ENCODE measurements around the gene ALKBH6. TPM values are rescaled to one million over a fixed set of nuclear protein-coding genes. Genes with fewer than 3 reads are reported as not detected.

Gene ALKBH6
- total and polyA plus RNA-seq, 4 donors, result 13.3 to 30.1 (median 23.8) TPM

- Histone ChIP-seq H3K27ac (ENCODE audit: low read depth in 1 of 2, low read length in 1 of 2) (no peak overlapping the region), H3K4me3 (no peak overlapping the region), H3K27me3 (ENCODE audit: control insufficient read depth in 3 of 3, insufficient read depth in 3 of 3, low read length in 2 of 3) (peaks cover 0 to 14% (median 0%) of the 10 kb centered on the region in 3 donors), H3K9ac (ENCODE audit: insufficient read depth in 1 of 2, low read length in 2 of 2) (no peak overlapping the region), H3K36me3 (ENCODE audit: control insufficient read depth in 4 of 4, insufficient read depth in 4 of 4, low read length in 4 of 4) (no peaks in the 10 kb centered on the region), H3K9me3 (ENCODE audit: control insufficient read depth in 4 of 4, insufficient read depth in 3 of 4, low read length in 3 of 4) (peaks cover 0 to 2% (median 0%) of the 10 kb centered on the region in 4 donors), H3K4me1 (ENCODE audit: control insufficient read depth in 5 of 5, insufficient read depth in 5 of 5, low read length in 5 of 5) (peaks cover 0 to 15% (median 8%) of the 10 kb centered on the region in 5 donors)
- ATAC-seq (ENCODE audit: insufficient read depth, low FRiP score), result no peak
- WGBS, 2 donors, result 82 to 89% methylated on average over 7 of the region's 7 CpGs
- no peak for DNase-seq
- TF ChIP-seq CTCF (IDR thresholded peaks at IDR 0.05; ENCODE audit: control extremely low read depth, extremely low read depth), result no peak
These were observed 22.1 kb downstream of the ALKBH6 start for GRCh38 chr19:35991731-35992450.

DNA sequence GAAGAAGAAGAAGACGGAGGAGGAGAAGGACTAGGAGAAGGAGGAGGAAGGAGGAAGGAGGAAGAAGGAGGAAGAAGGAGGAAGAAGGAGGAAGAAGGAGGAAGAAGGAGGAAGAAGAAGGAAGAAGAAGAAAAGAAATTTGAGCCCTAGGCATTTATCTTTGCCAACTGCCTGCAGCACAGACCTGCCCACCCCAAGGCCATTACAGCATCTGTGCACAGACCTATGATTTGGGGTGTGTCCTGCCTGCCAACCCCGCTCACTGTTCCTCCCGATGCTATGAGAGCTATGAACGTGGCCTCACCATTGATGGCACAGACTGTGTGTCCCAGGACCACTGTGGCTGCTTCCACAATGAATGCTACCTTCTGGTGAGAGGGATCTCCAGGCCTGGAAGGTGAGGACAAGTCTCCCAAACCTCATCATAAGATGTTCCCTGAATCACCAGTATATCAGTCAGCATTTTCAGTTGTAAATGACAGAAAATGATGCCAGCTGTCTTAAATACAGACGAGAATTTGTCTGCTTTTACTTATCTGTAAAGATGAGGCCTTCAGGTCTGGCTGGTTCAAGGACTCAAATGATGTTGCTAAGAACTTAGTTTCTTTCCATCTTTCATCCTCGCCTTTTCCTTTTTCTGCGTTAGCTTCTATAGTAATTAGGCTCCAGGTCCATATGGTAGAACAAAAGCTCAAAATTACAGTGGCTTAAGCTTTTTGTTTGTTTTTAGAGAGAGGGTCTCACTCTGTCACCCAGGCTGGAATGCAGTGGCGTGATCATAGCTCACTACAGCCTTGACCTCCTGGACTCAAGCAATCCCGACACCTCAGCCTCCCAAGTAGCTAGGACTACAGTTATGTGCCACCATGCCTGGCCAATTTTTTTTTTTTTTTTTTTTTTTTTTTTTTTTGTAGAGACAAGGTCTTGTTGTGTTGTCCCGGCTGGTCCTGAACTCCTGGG, 23.0 kb downstream of the ALKBH6 start:
- peaks cover 4 to 23% (median 6%) of the 10 kb centered on the region in 3 donors for H3K27me3 ChIP-seq (ENCODE audit: control insufficient read depth in 3 of 3, insufficient read depth in 3 of 3, low read length in 2 of 3)
- no peak for DNase-seq
- H3K4me3 ChIP-seq, result no peak overlapping the region
- no peak overlapping the region for H3K9ac ChIP-seq (ENCODE audit: insufficient read depth in 1 of 2, low read length in 2 of 2)
- H3K9me3 ChIP-seq (ENCODE audit: control insufficient read depth in 4 of 4, insufficient read depth in 3 of 4, low read length in 3 of 4), result peaks cover 0 to 3% (median 0%) of the 10 kb centered on the region in 4 donors
- ATAC-seq (ENCODE audit: insufficient read depth, low FRiP score), result no peak
- TF ChIP-seq CTCF (IDR thresholded peaks at IDR 0.05; ENCODE audit: control extremely low read depth, extremely low read depth), result no peak
- no peak overlapping the region for H3K27ac ChIP-seq (ENCODE audit: low read depth in 1 of 2, low read length in 1 of 2)
- no peaks in the 10 kb centered on the region for H3K36me3 ChIP-seq (ENCODE audit: control insufficient read depth in 4 of 4, insufficient read depth in 4 of 4, low read length in 4 of 4)
- H3K4me1 ChIP-seq (ENCODE audit: control insufficient read depth in 5 of 5, insufficient read depth in 5 of 5, low read length in 5 of 5), result peaks cover 0 to 12% (median 3%) of the 10 kb centered on the region in 5 donors
- WGBS, 2 donors, result 82 to 83% methylated on average over 10 of the region's 10 CpGs

DNA sequence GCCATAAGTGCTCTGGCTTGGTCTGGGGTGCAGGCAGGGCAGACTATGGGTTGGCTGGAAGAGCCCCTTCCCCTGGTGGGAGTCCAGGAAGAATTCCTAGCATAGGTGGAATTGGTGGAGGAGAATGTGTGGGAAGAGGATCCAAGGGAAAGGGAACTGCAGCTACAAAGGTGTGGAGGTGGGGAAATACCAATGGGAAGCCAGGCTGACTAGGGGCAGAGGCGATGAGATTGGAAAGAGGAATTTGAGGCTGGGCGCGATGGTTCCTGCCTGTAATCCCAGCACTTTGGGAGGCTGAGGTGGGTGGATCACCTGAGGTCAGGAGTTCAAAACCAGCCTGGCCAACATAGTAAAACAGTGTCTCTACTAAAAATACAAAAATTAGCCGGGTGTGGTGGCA, 23.9 kb downstream of the ALKBH6 start:
- no peak for ATAC-seq (ENCODE audit: insufficient read depth, low FRiP score)
- Histone ChIP-seq H3K9me3 (ENCODE audit: control insufficient read depth in 4 of 4, insufficient read depth in 3 of 4, low read length in 3 of 4) (peaks cover 0 to 5% (median 0%) of the 10 kb centered on the region in 4 donors), H3K27ac (ENCODE audit: low read depth in 1 of 2, low read length in 1 of 2) (no peak overlapping the region), H3K4me3 (no peak overlapping the region), H3K9ac (ENCODE audit: insufficient read depth in 1 of 2, low read length in 2 of 2) (no peak overlapping the region), H3K27me3 (ENCODE audit: control insufficient read depth in 3 of 3, insufficient read depth in 3 of 3, low read length in 2 of 3) (peaks cover 7 to 32% (median 12%) of the 10 kb centered on the region in 3 donors), H3K4me1 (ENCODE audit: control insufficient read depth in 5 of 5, insufficient read depth in 5 of 5, low read length in 5 of 5) (peaks cover 0 to 6% (median 0%) of the 10 kb centered on the region in 5 donors), H3K36me3 (ENCODE audit: control insufficient read depth in 4 of 4, insufficient read depth in 4 of 4, low read length in 4 of 4) (no peaks in the 10 kb centered on the region)
- 88 to 95% methylated on average over 4 of the region's 4 CpGs for WGBS, 2 donors
- no peak for TF ChIP-seq CTCF (IDR thresholded peaks at IDR 0.05; ENCODE audit: control extremely low read depth, extremely low read depth)
- no peak for DNase-seq

Data from lung (tissue), 12 donors.